Cardiac muscle cell (in vitro differentiated cells and primary cell): ENCODE data around the gene ZNF835. TPM values are rescaled to one million over a fixed set of nuclear protein-coding genes. Genes with fewer than 3 reads are reported as not detected.

Experiments
- polyA plus RNA-seq: library from polyadenylated mRNA; unstranded; fragments of >200 nt; fragmentation: Nextera tagmentation; extraction: Ambion mirVana; gene quantifications from 2 replicates; pipeline ENCODE4 v1.2.1, GENCODE V29; 2016
- total RNA-seq: library from RNA; depleted of rRNA; stranded (reverse); fragments of >200 nt; gene quantifications from 2 replicates; pipeline ENCODE4 v1.2.3, GENCODE V29; 2016

ZNF835 gene
- total and polyA plus RNA-seq, 2 experiments from 2014 or later: 0.98 TPM; not detected in 1

Other genes with a start within 250 kb of the ZNF835 start
- 3.5 and 6.5 TPM in 2 replicates for gene ZNF667, start 194.4 kb downstream of the ZNF835 start, total RNA-seq
- 9.3 and 12.9 TPM in 2 replicates for gene ZNF667, start 194.4 kb downstream of the ZNF835 start, polyA plus RNA-seq
- gene ZNF471, start 163.9 kb downstream of the ZNF835 start, total RNA-seq: 1.7 and 2.8 TPM in 2 replicates
- 0.83 and 4.1 TPM in 2 replicates for gene ZNF471, start 163.9 kb downstream of the ZNF835 start, polyA plus RNA-seq
- 4.8 and 5.1 TPM in 2 replicates for gene ZFP28, start 132.8 kb downstream of the ZNF835 start, total RNA-seq
- 5.4 and 6.3 TPM in 2 replicates for gene ZFP28, start 132.8 kb downstream of the ZNF835 start, polyA plus RNA-seq
- 5.7 and 8.0 TPM in 2 replicates for gene ZNF470, start 104.3 kb downstream of the ZNF835 start, total RNA-seq
- gene ZNF470, start 104.3 kb downstream of the ZNF835 start, polyA plus RNA-seq: 7.5 and 10.0 TPM in 2 replicates
- 13.0 and 15.3 TPM in 2 replicates for gene ZNF71, start 76.5 kb downstream of the ZNF835 start, total RNA-seq
- gene ZNF71, start 76.5 kb downstream of the ZNF835 start, polyA plus RNA-seq: 12.5 and 15.3 TPM in 2 replicates
- gene SMIM17, start 28.6 kb downstream of the ZNF835 start, total RNA-seq: 1.4 TPM in 1 of 2 replicates, not detected in the other
- gene SMIM17, start 28.6 kb downstream of the ZNF835 start, polyA plus RNA-seq: 0.72 and 4.4 TPM in 2 replicates
- not detected in 2 replicates for gene PEG3, start 169.0 kb upstream of the ZNF835 start, total RNA-seq
- not detected in 2 replicates for gene PEG3, start 169.0 kb upstream of the ZNF835 start, polyA plus RNA-seq
- gene ZIM2, start 169.0 kb upstream of the ZNF835 start, total RNA-seq: not detected in 2 replicates
- gene ZIM2, start 169.0 kb upstream of the ZNF835 start, polyA plus RNA-seq: not detected in 2 replicates